HCEC 1CT (cell line): ENCODE measurements around the gene DEPDC1B.
A peak's percentile ranks its signal among the peaks of the same experiment; 100 is the strongest.
"Not testable (repeated sequence)": the region's sequence is repeated elsewhere in the genome, so short reads cannot be mapped to it uniquely, and the experiment has no call there.

ENCODE experiments used
- DNase-seq: peaks from one replicate; pipeline ENCODE4 v3.0.0-alpha.2; 2017

Gene DEPDC1B

DNA sequence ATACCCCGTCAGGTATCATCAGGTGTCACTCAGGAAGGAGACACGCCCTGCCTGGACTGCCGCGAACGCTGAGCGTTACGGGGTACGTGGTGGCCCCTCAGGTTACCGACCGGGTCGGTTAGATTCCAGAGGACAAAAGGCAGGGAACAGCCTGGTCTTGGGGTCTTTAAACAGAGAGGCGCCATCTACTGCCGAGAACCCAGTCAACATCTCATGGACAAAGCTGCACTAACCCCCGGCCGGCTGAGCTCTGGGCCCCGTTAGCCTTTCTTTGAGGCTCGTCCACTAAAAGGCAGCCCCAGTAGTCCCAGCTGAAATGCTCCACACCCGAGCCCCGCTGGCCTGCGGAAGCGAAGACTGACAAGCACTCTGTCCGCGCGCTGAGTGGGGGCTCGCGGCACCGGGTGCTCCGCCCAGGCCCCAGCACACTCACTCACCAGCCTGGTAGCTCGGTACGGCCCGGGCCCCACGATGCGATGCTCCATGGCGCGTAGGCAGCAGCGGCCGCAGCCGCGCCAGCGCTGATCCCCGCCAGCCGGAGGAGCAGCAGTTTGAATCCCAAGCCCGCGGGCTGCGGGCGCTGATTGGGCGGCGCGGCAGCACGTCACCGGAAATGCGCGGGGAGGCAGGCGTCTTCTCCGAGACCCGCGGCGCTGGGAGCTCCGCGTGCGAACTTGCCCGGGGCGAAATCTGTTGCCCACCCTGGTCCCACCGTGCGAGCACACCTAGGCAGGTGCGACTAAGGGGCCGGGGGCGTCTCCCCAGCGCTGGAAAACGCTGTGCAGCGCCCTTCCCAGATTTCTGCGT, at the start of gene DEPDC1B:
Gene DEPDC1B, minus strand, starts transcription at position 558 of the 807 bp plus-strand sequence. Its CDS starts 73 bp downstream, at position 485.
- peak; percentile 91 for DNase-seq

DNA sequence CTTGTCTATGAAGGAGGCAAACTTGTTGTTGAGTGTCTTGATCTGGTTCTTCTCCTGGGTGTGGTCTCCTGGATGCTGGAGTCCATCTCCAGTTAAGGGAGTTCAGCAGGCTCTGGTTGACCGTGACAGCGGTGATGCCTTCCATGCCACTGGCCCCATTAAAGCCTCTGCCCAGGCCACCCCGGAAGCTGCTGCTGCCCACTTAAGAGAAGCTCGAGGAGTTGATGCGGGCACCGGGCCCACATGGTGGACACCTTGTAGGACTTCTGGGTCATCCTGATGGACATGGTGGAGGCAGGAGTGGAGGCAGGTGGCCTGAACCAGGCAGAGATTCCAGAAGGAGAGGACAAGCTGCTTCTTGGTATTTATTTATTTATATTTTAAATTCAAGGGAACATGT, 44.7 kb upstream of the DEPDC1B start:
- no peak for DNase-seq

DNA sequence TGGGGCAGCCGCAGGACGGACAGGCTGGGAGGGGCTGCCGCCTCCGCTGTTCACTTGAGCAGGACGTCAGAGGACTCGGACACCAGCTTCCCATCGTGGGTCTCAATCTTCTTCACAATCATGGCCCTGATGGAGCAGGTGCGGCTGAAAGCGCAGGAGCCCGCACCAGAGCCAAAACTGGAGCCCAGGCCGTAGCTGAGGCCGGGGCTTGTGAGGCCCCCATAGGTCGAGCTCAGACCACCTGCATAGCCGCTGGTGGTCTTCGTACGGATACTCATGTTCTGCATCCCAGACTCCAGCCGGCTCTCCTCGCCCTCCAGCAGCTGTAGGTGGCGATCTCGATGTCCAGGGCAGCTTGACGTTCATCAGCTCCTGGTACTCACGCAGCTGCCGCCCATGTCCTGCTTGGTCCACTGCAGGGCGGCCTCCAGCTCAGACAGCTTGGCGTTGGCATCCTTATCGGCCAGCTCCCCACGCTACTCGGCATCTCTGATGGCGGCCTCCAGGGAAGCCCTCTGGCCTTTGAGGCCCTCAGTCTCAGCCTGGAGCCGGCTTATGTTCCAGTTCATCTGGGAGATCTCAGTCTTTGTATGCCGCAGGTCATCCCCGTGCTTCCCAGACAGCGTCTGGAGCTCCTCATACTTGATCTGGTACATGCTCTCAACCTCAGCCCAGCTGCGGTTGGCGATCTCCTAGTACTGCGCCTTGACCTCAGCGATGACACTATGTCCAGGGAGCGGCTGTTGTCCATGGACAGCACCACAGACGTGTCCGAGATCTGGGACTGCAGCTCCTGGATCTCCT, 43.7 kb upstream of the DEPDC1B start:
- no peak for DNase-seq

DNA sequence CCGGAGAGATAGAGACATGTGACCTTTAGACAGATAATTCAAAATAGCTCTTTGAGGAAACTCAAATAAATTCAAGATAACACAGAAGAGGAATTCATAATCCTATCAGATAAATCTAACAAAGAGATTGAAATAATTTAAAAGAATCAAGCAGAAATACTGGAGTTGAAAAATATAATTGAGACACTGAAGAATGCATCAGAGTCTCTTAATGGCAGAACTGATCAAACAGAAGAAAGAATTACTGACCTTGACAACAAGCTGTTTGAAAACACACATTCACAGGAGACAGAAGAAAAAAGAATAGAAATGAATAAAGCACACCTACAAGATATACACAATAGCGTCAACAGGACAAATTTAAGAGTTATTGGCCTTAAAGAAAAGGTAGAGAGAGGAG, 40.4 kb upstream of the DEPDC1B start:
- no peak for DNase-seq

DNA sequence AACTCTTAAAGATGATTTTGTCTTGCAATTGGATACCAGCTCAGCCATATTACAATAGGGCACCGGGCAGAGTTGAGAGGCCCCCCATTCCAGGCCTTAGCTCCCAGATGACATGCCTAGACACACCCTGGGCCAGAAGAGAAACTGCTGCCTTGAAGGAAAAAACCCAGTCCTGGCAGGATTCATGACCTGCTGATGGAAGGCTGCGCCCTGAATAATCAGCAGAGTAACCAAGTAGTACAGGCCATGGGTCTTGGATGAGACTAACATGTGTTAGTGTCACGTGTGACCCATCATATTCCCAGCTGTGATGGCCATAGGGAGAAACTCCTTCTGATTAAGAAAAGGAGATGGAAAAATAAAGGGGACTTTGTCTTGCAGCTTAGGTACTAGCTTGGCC, 39.0 kb upstream of the DEPDC1B start:
- DNase-seq, result no peak

- DNase-seq, result no peak
Observed at GRCh38 chr5:60738461-60738860, 38.5 kb upstream of the DEPDC1B start.

DNA sequence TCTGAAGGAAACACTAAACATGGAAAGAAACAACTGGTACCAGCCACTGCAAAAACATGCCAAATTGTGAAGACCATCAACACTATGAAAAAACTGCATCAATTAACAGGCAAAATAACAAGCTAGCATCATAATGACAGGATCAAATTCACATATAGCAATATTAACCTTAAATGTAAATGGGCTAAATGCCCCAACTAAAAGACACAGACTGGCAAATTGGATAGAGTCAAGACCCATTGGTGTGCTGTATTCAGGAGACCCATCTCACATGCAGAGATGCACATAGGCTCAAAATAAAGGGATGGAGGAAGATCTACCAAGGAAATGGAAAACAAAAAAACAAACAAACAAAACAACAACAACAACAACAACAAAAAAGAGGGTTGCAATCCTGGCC, 30.9 kb upstream of the DEPDC1B start:
- not testable (repeated sequence) for DNase-seq

DNA sequence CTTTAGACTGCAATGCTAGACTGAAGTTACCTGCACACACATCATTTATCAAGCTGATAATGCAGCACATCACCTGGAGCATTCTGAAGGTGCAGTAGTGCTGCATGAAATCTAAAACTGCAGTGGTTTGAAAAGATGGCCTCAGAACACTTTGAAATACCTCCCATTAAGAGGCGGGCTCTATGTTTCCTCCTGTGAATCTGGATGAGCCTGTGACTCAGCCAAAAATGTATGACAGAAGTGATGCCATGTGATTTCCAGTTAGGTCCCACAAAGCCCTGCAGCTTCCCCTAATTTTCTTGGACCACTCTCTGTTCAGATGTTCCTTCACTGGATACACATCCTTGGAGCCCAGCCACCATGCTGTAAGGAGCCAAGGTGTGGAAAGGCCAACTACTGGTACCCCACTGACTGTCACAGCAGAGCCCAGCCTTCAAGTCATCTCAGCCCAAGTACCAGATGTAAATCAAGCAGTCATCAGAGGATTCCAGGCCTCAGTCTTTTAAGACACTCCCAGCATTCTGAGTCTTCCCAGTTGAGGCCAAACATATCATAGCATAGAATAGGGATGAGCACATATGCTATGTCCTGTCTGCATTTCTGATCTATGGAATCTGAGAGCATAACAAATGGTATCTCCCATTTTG, 27.2 kb upstream of the DEPDC1B start:
- DNase-seq, result no peak

DNA sequence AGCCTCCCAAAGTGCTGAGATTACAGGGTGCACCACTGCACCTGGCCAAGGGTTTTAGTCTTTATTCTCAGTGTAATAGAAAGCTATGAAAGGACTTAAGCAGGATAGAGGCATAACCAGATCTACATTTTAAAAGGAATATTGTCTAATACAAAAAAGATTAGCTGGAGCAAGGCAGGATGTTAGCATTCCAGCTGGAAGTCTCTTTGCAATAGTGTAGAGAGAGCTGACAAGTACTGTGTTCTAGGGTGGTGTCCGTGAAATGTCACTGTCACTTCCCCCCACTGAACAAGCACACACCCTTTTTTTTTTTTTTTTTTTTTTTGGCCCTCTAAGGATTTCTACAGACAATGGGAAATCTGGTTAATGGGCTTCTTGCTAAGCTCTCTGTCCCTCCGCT, 24.2 kb upstream of the DEPDC1B start:
- DNase-seq, result no peak

GRCh38 chr5:60722416-60722815, 22.4 kb upstream of the DEPDC1B start:
- DNase-seq, result no peak

GRCh38 chr5:60719329-60719728, 19.4 kb upstream of the DEPDC1B start:
- DNase-seq, result no peak

- DNase-seq, result no peak
Observed at GRCh38 chr5:60718166-60718892, 18.4 kb upstream of the DEPDC1B start.

DNA sequence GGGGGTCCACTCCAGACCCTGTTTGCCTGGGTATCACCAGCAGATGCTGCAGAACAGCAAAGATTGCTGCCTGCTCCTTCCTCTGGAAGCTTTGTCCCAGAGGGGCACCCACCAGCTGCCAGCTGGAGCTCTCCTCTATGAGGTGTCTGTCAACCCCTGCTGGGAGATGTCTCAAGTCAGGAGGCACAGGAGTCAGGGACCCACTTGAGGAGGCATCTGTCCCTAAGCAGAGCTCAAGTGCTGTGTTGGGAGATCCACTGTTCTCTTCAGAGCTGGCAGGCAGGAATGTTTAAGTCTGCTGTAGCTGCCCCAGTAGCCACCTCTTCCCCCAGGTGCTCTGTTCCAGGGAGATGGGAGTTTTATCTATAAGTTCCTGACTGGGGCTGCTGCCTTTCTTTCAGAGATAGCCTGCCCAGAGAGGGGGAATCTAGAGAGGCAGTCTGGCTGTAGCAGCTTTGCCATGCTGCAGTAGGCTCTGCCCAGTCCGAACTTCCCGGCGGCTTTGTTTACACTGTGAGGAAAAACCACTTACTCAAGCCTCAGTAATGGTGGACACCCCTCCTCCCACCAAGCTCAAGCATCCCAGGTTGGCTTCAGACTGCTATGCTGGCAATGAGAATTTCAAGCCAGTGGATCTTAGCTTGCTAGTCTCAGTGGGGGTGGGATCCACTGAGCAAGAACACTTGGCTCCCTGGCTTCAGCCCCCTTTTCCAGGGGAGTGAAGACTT, 15.4 kb upstream of the DEPDC1B start:
- DNase-seq, result not testable (repeated sequence)

DNA sequence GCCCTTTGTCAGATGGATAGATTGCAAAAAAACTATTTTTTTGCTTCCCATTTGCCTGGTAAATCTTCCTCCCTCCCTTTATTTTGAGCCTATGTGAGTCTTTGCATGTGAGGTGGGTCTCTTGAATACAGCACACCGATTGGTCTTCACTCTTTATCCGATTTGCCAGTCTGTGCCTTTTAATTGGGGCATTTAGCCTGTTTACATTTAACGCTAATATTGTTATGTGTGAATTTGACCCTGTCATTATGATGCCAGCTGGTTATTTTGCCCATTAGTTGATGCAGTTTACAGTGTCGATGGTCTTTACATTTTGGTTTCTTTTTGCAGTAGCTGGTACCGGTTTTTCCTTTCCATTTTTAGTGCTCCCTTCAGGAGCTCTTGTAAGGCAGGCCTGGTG, 13.0 kb upstream of the DEPDC1B start:
- no peak for DNase-seq

- not testable (repeated sequence) for DNase-seq
Observed at GRCh38 chr5:60711892-60712291, 11.9 kb upstream of the DEPDC1B start.

DNA sequence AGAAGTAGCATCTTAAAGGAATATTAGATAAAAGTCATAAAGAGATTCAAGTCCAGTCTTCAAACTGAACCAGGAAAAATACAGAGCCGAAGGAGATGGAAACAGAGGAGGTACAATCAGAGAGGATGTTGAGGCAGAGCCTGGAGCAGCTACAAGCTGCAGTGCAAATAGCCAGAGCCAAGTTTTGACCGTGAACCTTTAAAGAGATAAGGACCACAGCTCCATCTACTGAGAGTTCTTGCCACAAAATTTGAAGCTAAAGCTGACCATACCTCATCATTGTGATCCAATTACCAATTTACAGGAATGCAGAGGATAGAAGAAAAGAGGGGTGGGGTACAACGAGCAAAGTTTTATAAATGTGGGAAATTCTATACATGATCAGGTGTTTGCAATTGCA, 10.4 kb upstream of the DEPDC1B start:
- DNase-seq, result no peak

GRCh38 chr5:60705144-60705543, 5.2 kb upstream of the DEPDC1B start:
- DNase-seq, result no peak

DNA sequence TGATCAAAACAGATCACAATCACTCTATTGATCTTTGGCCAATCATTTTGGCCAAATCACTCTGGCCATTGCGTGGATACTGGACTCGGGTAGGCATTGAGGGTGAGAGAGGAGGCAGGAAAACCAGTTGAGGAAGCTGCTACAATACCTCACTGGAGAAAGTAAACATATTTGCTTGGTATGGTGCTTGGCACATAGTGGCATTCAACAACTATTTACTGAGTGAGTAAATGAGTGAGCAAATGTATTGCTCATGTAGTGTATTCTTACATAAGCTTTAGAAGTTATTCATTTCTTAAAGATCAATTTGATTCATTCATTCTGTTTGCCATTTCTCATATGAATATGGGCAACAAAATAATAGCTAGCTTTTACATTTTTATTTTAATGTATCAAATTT, 4.0 kb upstream of the DEPDC1B start:
- no peak for DNase-seq

DNA sequence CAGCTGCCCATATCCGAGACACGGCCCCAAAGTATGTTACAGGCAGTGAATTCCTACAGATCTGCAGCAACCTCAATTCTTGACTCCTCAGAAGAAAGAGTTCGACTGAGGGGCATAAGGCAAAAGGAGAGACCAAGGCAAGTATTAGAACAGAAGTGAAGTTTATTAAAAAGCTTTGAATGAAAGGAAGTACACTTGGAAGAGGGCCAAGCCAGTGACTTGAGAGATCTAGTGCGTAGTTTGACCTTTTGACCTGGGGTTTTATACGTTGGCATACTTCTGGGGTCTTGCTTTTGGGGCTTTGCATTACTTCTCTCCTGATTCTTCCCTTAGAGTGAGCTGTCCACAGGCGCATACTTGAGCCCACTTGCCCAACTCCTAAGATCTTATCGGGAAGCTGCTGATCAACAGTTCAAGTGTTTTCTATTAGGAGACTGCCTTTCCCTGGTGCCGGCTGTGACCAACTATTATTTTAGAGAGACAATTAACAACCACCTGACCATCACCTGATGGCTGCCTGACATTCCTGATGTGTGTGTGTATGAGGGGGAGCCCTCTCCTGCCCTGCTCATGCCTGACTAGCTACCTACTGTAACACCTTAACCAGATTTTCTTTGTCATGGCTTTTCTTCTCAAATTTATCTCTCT, 1.5 kb upstream of the DEPDC1B start:
- no peak for DNase-seq

- peak; percentile 10 for DNase-seq
Observed at GRCh38 chr5:60700416-60700757, 421 bp upstream of the DEPDC1B start.

GRCh38 chr5:60699288-60699608, 718 bp downstream of the DEPDC1B start:
- no peak for DNase-seq

DNA sequence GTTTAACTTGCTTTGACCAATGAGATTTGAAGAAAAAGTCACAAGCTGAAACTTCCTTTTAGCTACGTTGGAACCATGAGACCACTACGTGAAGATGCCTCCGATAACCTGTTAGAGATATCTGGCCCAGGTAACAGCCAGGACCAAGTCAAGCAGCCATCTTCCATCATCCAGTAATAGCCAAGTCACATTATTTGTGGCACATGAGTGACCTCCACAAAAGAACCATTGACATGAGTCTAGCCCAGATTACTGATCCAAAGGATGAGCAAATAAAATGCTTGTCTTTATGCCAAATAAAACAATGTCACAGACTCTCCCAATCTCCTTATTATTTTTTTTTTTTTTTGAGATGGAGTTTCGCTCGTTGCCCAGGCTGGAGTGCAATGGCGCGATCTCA, 1.6 kb downstream of the DEPDC1B start:
- no peak for DNase-seq
